Measurements from ENCODE around the gene ITGAX.

ITGAX gene

GRCh38 chr16:31395647-31396046 is 40.7 kb downstream of the ITGAX start:
- TF ChIP-seq, protein P1, sequence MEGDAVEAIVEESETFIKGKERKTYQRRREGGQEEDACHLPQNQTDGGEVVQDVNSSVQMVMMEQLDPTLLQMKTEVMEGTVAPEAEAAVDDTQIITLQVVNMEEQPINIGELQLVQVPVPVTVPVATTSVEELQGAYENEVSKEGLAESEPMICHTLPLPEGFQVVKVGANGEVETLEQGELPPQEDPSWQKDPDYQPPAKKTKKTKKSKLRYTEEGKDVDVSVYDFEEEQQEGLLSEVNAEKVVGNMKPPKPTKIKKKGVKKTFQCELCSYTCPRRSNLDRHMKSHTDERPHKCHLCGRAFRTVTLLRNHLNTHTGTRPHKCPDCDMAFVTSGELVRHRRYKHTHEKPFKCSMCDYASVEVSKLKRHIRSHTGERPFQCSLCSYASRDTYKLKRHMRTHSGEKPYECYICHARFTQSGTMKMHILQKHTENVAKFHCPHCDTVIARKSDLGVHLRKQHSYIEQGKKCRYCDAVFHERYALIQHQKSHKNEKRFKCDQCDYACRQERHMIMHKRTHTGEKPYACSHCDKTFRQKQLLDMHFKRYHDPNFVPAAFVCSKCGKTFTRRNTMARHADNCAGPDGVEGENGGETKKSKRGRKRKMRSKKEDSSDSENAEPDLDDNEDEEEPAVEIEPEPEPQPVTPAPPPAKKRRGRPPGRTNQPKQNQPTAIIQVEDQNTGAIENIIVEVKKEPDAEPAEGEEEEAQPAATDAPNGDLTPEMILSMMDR (IDR thresholded peaks at IDR 0.05; ENCODE audit: insufficient read depth, low read length, poor library complexity, severe bottlenecking): no peak
- H3K4me3 ChIP-seq (replicated peaks; ENCODE audit: low read depth, low read length): no peak overlapping the region
- H3K36me3 ChIP-seq (ENCODE audit: control insufficient read depth, insufficient read depth, low read length): no peaks in the 10 kb centered on the region
- no peak for DNase-seq (ENCODE audit: extremely low read depth, insufficient read length)
- no peaks in the 10 kb centered on the region for H3K27me3 ChIP-seq (replicated peaks; ENCODE audit: control insufficient read depth, insufficient read depth, low read length)

DNA sequence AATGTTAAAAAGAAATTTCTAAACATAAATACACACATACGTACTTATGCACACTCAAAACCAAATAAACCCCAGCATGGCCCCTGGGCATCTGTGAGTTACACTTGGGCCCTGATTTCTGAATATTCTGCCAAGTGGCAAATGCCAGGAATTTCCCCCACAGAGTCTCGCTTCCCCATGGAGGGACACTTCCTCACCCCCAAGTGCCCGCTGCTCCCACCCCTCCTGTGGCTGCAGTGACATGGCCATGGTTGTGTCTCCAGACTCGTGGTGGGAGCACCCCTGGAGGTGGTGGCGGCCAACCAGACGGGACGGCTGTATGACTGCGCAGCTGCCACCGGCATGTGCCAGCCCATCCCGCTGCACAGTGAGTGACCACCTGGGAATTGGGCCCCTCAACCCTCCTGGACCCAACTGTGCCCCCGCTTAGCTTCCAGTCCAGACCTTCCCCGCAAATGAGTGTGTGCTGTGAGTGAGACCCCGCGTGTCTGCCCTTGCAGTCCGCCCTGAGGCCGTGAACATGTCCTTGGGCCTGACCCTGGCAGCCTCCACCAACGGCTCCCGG is 42.2 kb downstream of the ITGAX start:
- TF ChIP-seq, protein P1 (IDR thresholded peaks at IDR 0.05; ENCODE audit: insufficient read depth, low read length, poor library complexity, severe bottlenecking): no peak
- H3K27me3 ChIP-seq (replicated peaks; ENCODE audit: control insufficient read depth, insufficient read depth, low read length): no peaks in the 10 kb centered on the region
- no peaks in the 10 kb centered on the region for H3K36me3 ChIP-seq (ENCODE audit: control insufficient read depth, insufficient read depth, low read length)
- DNase-seq (ENCODE audit: extremely low read depth, insufficient read length): no peak
- H3K4me3 ChIP-seq (replicated peaks; ENCODE audit: low read depth, low read length): no peak overlapping the region

DNA sequence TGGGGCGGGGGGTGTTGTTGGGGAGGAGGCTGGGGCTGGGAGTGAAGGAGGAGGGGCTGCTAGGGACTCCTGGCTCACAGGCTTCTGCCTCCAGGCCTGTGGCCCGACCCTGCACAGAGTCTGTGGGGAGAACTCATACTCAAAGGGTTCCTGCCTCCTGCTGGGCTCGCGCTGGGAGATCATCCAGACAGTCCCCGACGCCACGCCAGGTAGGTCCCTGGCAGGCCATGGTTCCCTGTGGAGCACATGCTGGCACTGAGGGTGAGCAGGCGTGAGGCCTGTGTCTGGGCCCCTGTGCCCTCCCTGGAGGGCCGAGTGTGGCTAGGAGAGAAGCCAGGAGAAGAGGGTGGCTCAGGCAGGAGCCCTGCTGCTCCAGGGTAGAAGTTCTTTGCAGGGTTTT is 42.7 kb downstream of the ITGAX start:
- Histone ChIP-seq H3K27me3 (replicated peaks; ENCODE audit: control insufficient read depth, insufficient read depth, low read length) (no peaks in the 10 kb centered on the region), H3K36me3 (ENCODE audit: control insufficient read depth, insufficient read depth, low read length) (no peaks in the 10 kb centered on the region), H3K4me3 (replicated peaks; ENCODE audit: low read depth, low read length) (no peak overlapping the region)
- TF ChIP-seq, protein P1 (IDR thresholded peaks at IDR 0.05; ENCODE audit: insufficient read depth, low read length, poor library complexity, severe bottlenecking): no peak
- no peak for DNase-seq (ENCODE audit: extremely low read depth, insufficient read length)

GRCh38 chr16:31400191-31400590 is 45.2 kb downstream of the ITGAX start:
- no peak overlapping the region for H3K4me3 ChIP-seq (replicated peaks; ENCODE audit: low read depth, low read length)
- no peaks in the 10 kb centered on the region for H3K27me3 ChIP-seq (replicated peaks; ENCODE audit: control insufficient read depth, insufficient read depth, low read length)
- TF ChIP-seq, protein P1 (IDR thresholded peaks at IDR 0.05; ENCODE audit: insufficient read depth, low read length, poor library complexity, severe bottlenecking): no peak
- no peak for DNase-seq (ENCODE audit: extremely low read depth, insufficient read length)
- H3K36me3 ChIP-seq (ENCODE audit: control insufficient read depth, insufficient read depth, low read length): no peaks in the 10 kb centered on the region

DNA sequence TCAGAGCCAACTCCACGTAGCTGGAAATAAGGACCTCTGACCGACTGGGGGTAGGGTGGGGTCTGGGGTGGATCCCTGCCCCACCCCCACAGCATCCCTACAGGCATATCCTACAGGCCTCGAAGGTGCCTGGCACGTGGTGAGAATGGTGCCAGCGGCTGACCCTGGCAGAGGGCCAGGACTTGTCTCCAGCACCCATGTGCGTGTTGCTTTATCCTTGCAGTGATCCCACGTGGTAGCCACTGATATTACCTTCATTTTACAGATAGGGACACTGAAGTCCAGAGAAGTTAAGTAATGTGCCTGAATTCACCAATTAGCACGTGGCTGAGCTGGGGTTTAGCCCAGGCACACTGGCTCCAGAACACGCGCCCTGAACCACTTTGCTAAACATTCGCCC is 46.5 kb downstream of the ITGAX start:
- no peaks in the 10 kb centered on the region for H3K36me3 ChIP-seq (ENCODE audit: control insufficient read depth, insufficient read depth, low read length)
- no peaks in the 10 kb centered on the region for H3K27me3 ChIP-seq (replicated peaks; ENCODE audit: control insufficient read depth, insufficient read depth, low read length)
- DNase-seq (ENCODE audit: extremely low read depth, insufficient read length): no peak
- no peak overlapping the region for H3K4me3 ChIP-seq (replicated peaks; ENCODE audit: low read depth, low read length)
- TF ChIP-seq, protein P1 (IDR thresholded peaks at IDR 0.05; ENCODE audit: insufficient read depth, low read length, poor library complexity, severe bottlenecking): no peak

DNA sequence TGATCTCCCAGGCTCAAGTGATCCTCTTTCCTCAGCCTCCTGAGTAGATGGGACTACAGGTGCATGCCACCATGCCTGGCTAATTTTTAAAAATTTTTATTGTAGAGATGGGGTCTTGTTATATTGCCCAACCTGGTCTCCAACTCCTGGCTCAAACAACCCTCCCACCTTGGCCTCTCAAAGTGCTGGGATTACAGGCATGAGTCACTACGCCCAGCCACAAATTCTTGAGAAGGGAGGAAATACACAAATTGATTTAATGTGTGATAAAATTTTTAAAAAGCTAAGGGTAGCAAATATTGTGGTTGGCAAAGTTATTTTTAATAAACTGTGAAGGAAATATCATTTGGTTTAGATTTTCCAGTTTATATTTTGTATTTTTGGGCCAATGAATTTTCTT is 47.7 kb downstream of the ITGAX start:
- no peak for DNase-seq (ENCODE audit: extremely low read depth, insufficient read length)
- no peaks in the 10 kb centered on the region for H3K27me3 ChIP-seq (replicated peaks; ENCODE audit: control insufficient read depth, insufficient read depth, low read length)
- TF ChIP-seq, protein P1 (IDR thresholded peaks at IDR 0.05; ENCODE audit: insufficient read depth, low read length, poor library complexity, severe bottlenecking): no peak
- H3K4me3 ChIP-seq (replicated peaks; ENCODE audit: low read depth, low read length): no peak overlapping the region
- no peaks in the 10 kb centered on the region for H3K36me3 ChIP-seq (ENCODE audit: control insufficient read depth, insufficient read depth, low read length)
